KOPT-K1 (cell line): ENCODE results near the gene SENP3.

ENCODE experiments used
- H3K27ac ChIP-seq: fragments of 200-600 bp; sonication (generic); 2 replicates; pipeline ENCODE4 v1.5.1; 2016; ENCODE audit warnings: antibody characterized with exemption, mild to moderate bottlenecking, low read depth, low read length; ENCODE audit not compliant: poor library complexity, severe bottlenecking
- H3K36me3 ChIP-seq: fragments of 200-600 bp; sonication (generic); 2 replicates; pipeline ENCODE4 v1.5.1; 2017; ENCODE audit warnings: antibody characterized with exemption, mild to moderate bottlenecking, low read length, moderate library complexity; ENCODE audit not compliant: insufficient read depth
- H3K9me3 ChIP-seq: fragments of 200-600 bp; sonication (generic); 2 replicates; pipeline ENCODE4 v1.5.1; 2017; ENCODE audit warnings: antibody characterized with exemption, low read length, mild to moderate bottlenecking; ENCODE audit not compliant: insufficient read depth, poor library complexity, severe bottlenecking

Gene SENP3

DNA sequence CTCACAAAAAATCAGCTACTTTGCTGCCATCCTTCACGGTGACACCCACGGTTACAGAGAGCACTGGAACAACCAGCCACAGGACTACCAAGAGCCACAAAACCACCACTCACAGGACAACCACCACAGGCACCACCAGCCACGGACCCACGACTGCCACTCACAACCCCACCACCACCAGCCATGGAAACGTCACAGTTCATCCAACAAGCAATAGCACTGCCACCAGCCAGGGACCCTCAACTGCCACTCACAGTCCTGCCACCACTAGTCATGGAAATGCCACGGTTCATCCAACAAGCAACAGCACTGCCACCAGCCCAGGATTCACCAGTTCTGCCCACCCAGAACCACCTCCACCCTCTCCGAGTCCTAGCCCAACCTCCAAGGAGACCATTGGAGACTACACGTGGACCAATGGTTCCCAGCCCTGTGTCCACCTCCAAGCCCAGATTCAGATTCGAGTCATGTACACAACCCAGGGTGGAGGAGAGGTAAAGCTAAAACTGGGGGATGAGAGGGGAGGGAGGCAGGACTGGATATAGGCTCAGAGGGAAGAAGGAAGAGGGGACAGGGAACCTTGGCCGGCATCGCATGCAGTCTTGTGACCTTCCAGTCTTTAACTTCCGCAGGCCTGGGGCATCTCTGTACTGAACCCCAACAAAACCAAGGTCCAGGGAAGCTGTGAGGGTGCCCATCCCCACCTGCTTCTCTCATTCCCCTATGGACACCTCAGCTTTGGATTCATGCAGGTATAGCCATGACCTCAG is 18.3 kb downstream of the SENP3 start:
- Histone ChIP-seq H3K36me3 (peaks cover 69% of the 10 kb centered on the region), H3K9me3 (no peaks in the 10 kb centered on the region), H3K27ac (peak overlapping the region; percentile 44)

GRCh38 chr17:7580604-7581575 is 19.2 kb downstream of the SENP3 start:
- no peak overlapping the region for H3K27ac ChIP-seq
- H3K36me3 ChIP-seq = peaks cover 64% of the 10 kb centered on the region
- no peaks in the 10 kb centered on the region for H3K9me3 ChIP-seq

DNA sequence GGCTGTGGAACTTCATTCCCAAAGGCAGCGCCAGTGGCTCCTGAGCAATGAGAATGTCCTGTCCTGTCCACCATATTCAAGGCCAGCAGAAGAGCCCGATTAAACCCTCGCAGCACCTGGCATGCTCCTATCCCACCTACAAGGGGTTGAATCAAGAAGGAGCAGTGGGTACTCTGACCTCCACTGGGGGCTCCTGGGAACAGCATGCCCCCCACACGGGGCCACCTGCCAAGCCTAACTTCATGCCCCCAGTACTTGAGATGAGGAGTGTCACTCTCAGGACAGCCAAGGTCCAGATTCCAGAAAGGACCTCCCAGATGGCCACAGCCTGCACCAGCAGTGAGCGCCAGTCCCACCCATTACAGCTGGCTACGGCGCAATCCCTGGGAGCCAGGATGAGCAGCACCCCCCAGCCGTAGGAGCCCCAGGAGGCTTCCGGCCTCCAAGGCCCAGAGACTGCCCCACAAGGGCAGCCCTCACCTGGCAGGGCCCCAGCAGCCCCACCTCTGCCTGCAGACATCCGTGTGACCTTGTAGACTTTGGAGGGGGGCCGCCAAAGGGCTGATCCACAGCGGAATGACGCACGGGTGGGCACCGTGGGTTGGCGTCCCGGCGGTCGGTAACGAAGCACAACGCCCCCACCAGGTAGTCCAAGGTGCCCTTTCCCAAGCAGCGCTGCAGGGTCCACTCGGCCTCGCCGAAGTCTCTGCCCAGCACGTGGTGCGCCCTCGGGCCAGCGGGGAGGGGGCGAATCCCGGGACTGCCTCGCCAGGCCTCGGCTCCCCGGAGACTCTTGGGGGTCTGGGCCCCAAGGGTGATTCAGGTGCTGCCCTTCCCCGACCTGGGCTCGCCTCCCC is 20.9 kb downstream of the SENP3 start:
- no peaks in the 10 kb centered on the region for H3K9me3 ChIP-seq
- H3K27ac ChIP-seq = peak overlapping the region; percentile 94
- peaks cover 64% of the 10 kb centered on the region for H3K36me3 ChIP-seq

- Histone ChIP-seq H3K27ac (peak within 1 kb of the TSS; percentile 94), H3K36me3 (peaks cover 64% of the 10 kb centered on the region), H3K9me3 (no peaks in the 10 kb centered on the region)
These were observed 21.8 kb downstream of the SENP3 start, which contains the start of gene MPDU1 for GRCh38 chr17:7583253-7584109. TSS of gene MPDU1 (plus strand) at chr17:7583852. CDS start at chr17:7583863, 11 bp downstream.

GRCh38 chr17:7586673-7587419 is 25.1 kb downstream of the SENP3 start:
- peaks cover 69% of the 10 kb centered on the region for H3K36me3 ChIP-seq
- H3K27ac ChIP-seq = no peak overlapping the region
- H3K9me3 ChIP-seq = no peaks in the 10 kb centered on the region

DNA sequence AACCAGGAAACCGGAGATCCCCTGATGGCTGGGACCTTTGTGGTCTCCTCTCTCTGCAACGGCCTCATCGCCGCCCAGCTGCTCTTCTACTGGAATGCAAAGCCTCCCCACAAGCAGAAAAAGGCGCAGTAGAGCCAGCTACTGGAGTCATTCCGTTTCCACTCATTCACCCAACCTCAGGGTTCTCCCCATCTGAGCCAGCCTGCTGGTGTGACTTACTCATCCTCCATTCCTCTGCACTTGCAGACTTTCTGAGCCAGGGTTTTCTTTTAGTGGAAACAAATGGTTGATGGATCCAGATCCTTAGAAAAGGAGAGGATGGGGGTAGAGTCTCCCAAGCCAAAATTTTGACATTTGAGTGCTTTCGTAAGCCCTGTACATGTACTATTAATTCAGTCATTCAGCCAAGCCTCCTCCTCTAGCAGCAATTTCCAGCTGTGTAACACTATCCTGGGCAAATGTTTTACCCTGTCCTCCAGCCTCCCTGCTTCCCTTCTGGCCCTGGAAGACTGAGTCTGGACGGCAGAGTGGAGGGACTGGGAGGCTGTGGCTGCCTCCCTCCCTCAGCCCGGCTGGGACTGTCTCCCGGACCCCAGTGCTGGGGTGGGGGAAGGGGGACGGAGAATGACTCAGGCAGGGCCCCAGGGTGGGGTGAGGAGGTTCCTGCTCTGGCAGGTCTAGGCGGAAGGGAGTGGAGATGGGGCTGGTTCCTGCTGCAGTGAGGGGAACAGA is 25.9 kb downstream of the SENP3 start:
- Histone ChIP-seq H3K36me3 (peaks cover 71% of the 10 kb centered on the region), H3K27ac (no peak overlapping the region), H3K9me3 (no peaks in the 10 kb centered on the region)

DNA sequence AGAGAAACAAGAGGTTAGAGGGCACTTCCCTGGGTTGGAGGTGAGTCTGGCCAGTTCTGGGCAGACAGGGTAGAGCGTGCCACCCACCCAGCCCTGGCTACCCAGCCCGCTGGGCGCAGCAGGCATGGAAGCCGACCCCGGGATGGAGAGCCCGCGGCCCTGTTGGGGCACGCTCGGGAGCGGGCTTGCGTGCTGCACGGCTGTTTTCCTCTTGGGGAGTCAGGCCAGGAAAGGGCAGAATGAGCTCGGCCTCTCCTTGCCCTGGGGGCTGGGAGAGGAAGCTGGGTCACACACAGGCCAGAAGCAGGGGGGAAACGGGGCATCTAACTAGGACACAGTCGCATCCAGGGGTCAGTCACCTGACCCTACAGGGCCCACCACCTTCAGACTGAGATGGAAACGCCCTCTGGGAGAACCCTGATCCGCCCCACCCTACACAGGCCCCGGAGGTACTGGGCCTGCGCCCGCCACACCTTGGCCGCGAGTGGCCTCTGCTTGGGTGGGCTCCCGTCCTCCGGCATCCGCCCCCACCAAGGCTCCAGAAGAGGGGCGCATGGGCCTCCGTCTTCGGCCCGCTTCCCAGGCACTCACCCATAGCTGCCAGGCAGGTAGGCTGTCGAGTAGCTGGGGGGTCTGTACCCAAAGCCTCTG is 27.0 kb downstream of the SENP3 start:
- H3K36me3 ChIP-seq = peaks cover 81% of the 10 kb centered on the region
- H3K9me3 ChIP-seq = no peaks in the 10 kb centered on the region
- H3K27ac ChIP-seq = no peak overlapping the region

- no peak overlapping the region for H3K27ac ChIP-seq
- no peaks in the 10 kb centered on the region for H3K9me3 ChIP-seq
- peaks cover 88% of the 10 kb centered on the region for H3K36me3 ChIP-seq
These were observed 27.6 kb downstream of the SENP3 start for GRCh38 chr17:7589204-7589868.

DNA sequence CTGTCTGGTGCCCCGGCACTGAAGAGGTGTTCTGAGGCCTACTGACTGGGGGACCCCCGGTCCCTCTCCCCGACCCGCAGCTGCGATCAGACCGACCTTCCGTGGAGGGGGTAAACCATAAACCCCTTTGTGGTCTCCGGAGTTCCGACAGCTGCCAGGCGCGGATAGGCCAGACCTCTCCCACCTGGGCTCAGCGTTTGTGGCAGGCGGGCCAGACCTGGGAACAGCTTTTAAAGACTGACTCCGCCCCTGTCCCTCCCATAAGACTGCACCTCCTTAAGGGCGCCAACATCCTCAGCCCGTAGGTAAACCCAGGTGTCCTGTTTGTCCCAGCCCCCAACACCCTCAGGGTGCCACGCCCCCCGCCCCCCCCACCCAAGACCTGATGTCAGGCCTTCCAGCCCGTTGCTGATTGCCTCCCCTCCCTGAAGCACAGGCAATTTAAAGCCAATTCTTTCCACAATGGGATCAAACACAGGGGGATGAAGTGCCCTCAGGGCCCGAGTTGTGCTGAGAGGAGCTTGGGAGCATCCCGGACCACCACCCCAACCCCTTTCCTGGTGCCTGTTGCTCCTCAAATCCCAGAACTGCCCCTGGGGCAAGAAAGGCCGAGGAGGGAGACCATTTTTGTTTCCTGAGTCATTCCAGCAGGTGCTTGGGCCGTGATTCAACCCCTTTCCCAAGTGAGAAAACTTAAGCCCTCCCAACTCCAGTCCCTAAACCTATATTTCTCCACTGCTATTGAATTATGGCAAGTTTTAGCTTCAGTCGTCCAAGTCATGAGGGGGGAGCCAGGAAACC is 28.4 kb downstream of the SENP3 start, which contains the start of gene SOX15:
Gene SOX15 (minus strand): TSS at position 204 of the 801 bp plus-strand sequence. CDS start 418 bp downstream, outside the sequence.
- Histone ChIP-seq H3K27ac (no peak within 1 kb of the TSS), H3K36me3 (peaks cover 95% of the 10 kb centered on the region)

GRCh38 chr17:7590743-7591142 is 29.0 kb downstream of the SENP3 start:
- Histone ChIP-seq H3K9me3 (no peaks in the 10 kb centered on the region), H3K36me3 (peaks cover 99% of the 10 kb centered on the region), H3K27ac (no peak overlapping the region)

More for the DNA sequence above, 28.4 kb downstream of the SENP3 start, which contains the start of gene SOX15:
- H3K9me3 ChIP-seq = no peaks in the 10 kb centered on the region

DNA sequence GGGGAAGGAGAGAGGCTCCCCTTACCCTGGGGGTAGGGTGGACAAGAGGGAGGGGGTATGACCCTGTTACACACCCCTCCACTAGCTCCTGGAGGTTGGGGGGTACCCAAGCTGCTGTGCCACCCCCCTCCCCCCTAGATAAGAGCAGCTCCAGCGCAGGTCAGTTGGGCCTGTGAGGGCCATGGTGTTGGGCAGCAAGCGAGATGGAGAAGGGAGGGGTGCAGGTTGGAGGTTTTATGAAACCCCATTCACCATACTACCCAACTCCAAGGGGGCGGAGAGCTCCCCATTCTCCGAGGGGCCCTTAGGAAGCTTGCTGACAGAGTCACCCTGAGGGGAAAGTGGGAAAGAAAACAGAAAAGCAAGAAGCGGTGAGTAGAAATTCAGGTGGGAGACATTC is 29.9 kb downstream of the SENP3 start:
- H3K27ac ChIP-seq = no peak overlapping the region
- no peaks in the 10 kb centered on the region for H3K9me3 ChIP-seq
- H3K36me3 ChIP-seq = peaks cover 100% of the 10 kb centered on the region
